HG03025 (cell line): ENCODE data around the gene LRRC3.

Experiments
- ATAC-seq: cut with Tn5 transposase; IDR thresholded peaks from one replicate; pipeline ENCODE4 v1.9.1; 2021; ENCODE audit warnings: mild to moderate bottlenecking, moderate library complexity; ENCODE audit not compliant: unreplicated experiment, low FRiP score

Gene LRRC3

GRCh38 chr21:44437696-44438431 lies 17.4 kb upstream of the LRRC3 start:
- ATAC-seq: no peak

GRCh38 chr21:44438531-44439210 lies 16.6 kb upstream of the LRRC3 start:
- no peak for ATAC-seq

GRCh38 chr21:44439211-44439600 lies 16.1 kb upstream of the LRRC3 start:
- no peak for ATAC-seq

- ATAC-seq: no peak
Observed at GRCh38 chr21:44440241-44441040, 14.9 kb upstream of the LRRC3 start.

GRCh38 chr21:44441041-44441400 lies 14.3 kb upstream of the LRRC3 start:
- ATAC-seq: no peak

- ATAC-seq: no peak
Observed at GRCh38 chr21:44441581-44442265, 13.6 kb upstream of the LRRC3 start.

- no peak for ATAC-seq
Observed at GRCh38 chr21:44442266-44443125, 12.8 kb upstream of the LRRC3 start.

- ATAC-seq: no peak
Observed at GRCh38 chr21:44443291-44443890, 11.9 kb upstream of the LRRC3 start.

GRCh38 chr21:44443891-44444285 lies 11.4 kb upstream of the LRRC3 start:
- no peak for ATAC-seq

GRCh38 chr21:44444286-44444931 lies 10.9 kb upstream of the LRRC3 start:
- ATAC-seq: no peak

GRCh38 chr21:44445145-44445812 lies 10.0 kb upstream of the LRRC3 start:
- no peak for ATAC-seq

- no peak for ATAC-seq
Observed at GRCh38 chr21:44448651-44449131, 6.6 kb upstream of the LRRC3 start.

GRCh38 chr21:44449473-44450363 lies 5.6 kb upstream of the LRRC3 start:
- no peak for ATAC-seq

GRCh38 chr21:44450402-44450801 lies 4.9 kb upstream of the LRRC3 start:
- ATAC-seq: no peak

- no peak for ATAC-seq
Observed at GRCh38 chr21:44450999-44451398, 4.3 kb upstream of the LRRC3 start.

- ATAC-seq: no peak
Observed at GRCh38 chr21:44453120-44453519, 2.2 kb upstream of the LRRC3 start.

- ATAC-seq: no peak
Observed at GRCh38 chr21:44454058-44454457, 1.3 kb upstream of the LRRC3 start.
